ENCODE results near the gene RASSF5.
A peak's percentile ranks its signal among the peaks of the same experiment; 100 is the strongest.
"Not testable (repeated sequence)": the region's sequence is repeated elsewhere in the genome, so short reads cannot be mapped to it uniquely, and the experiment has no call there.

RASSF5 gene

DNA sequence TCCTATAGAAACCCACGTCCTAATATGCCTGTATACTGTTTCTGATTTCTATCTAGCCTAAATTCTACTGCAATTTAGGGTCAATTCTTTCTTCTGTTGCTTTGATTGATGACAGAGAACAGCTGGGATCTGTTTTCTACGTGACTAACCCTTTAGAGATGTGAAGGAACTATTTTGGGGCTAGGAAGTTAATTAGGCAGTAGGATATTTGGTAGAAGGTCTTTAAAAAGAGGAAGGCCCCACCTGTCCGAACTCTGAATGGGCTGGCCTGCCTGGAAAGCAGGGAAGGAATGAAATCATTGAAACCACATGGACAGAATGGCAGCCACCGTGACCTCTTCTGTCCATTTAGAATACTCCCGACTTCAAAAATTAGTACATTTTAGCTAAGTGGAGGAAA is 83.9 kb downstream of the RASSF5 start:
- DNase-seq: no peak

DNA sequence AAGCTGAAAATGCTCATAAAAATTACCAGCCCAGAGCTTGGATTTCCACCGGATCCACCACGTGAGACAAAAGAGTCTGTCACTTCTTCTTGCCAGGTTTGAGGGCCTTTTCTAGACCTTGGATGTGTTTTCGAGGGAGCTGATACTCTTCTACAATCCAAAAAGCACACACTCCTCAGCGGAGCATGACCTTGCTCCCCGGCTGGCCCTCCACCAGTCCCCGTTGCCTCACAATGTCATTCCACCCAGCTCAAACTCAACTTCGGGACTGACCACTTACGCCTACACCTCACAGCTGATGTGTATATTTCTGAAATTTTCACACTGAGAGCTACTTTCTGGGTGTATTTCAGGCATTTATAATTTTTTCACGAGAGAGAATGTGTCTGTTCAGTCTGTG is 84.4 kb downstream of the RASSF5 start:
- no peak for DNase-seq

DNA sequence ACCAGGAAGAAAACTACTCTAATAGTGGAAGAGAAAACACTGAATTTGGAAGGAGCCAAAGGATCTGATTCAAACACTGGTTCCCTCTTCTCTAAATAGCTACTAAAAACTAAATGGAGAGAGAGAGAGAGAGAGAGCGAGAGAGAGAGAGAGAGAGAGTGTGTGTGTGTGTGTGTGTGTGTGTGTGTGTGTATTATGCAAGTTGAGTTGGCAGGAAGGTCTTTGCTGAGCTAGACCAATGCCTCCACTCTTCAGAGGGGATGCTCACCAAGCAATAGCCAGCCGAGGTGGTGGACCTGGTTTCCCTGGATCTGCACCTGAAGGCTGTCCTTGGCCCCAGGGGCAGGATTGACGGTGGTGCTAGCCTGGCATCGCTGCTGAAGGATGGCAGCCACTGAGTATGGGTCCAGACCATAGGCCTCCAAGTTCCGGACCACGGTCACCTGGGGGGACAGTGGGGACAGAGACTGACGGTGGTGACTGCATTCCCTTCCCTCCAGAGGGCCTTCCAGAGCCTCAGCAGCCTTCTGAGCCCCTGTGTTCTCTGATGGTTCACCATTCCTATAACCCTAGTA is 86.1 kb downstream of the RASSF5 start:
- DNase-seq: no peak

DNA sequence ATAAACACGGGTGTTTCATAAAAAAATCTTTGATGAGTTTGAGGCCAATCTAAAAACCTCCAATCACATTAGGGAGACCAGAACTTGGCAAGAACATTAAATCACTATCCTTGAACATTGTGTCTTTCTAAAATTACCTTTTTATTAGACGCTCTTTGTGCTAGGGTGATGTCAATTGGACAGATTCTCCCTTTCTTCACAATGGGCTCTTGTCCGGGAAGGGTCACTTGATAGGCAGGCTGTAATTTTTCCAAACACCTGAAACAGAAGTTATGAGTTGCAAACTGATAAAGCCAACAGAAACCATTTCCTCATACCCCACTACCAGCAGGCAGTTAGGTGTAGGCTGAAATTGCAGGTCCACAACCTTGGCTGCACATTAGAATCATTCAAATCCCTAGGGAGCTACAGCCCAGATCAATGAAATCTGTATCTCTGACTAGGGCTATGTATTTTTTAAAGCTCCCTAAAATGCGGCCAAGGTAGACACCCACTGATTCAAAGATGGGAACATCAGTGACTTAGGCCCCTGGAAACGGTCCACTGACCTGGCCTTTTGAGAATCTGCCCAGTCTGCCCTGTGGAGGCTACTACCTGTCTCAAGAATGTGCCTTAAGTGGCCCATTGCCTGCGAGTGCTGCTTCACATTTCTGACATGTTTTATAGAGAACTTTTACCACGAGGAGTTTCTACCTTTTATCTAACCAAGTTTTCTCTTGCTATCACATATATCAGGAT is 88.4 kb downstream of the RASSF5 start:
- DNase-seq: no peak

DNA sequence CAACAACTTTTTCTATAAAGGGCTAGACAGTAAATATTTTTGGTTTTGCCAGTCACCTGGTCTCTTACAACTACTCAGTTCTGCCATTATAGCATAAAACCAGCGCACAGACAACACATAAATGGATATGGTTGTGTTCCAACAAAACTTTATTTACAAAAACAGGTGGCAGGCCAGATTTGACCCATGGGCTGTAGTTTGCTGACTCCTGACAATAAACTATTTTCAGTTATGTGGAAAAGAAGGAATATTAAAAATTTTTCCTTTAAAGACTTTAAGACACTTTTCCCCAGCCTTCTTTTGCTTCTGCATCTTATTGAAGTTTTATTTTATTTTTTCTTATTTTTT is 89.0 kb downstream of the RASSF5 start:
- no peak for DNase-seq

DNA sequence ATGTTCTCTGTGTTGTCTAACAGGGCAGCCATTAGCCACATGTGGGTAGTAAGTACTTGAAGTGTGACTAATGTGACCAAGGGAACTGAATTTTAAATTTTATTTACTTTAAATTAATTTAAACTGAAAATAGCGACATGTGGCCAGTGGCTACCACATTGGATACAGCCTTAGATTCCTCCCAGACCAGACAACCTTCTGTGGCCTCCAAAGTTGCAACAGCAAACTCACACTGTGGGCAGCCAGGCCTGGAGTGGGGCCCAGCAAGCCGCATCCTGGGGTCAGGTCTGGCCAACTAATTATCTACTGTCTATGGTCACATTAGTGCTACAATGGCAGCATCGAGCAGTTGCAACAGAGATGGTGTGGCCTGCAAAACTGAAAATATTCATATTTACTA is 93.2 kb downstream of the RASSF5 start:
- no peak for DNase-seq

DNA sequence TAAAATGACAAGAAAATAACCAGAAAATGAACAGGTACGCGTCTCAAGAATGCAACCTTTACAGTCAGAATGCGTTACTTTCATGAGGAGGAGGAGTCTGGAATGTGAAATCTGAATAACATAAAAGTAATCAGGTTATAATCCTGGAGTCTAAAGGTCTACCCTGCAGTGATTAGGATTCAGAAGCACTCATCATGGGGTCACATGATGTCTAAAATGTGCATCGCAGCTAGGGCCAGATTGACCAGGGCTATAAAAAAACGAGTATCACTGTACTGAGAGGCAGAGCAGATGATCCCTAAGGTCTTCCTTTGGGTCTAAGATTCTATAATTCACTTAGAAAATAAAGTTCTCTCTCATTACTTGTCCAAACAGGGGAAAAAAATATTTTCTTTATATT is 97.5 kb downstream of the RASSF5 start:
- DNase-seq: no peak

DNA sequence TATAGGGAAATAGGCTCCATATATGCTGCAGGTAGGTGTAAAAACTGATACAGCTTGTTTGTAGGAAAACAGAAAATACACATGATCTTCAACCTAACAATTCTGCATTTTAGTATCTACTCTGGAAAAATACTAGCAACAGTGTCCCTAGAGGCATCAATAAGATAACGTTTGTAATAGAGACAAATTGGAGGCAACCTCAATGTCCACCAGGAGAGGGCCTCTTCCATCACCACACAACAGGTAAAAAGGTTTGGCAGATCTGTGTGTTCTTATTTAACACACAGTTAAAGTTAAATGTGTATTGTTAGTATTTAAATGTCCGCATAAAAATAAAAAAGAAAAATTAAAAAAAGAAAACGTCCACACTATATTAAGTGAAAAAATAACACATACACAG is 99.5 kb downstream of the RASSF5 start:
- DNase-seq: no peak

DNA sequence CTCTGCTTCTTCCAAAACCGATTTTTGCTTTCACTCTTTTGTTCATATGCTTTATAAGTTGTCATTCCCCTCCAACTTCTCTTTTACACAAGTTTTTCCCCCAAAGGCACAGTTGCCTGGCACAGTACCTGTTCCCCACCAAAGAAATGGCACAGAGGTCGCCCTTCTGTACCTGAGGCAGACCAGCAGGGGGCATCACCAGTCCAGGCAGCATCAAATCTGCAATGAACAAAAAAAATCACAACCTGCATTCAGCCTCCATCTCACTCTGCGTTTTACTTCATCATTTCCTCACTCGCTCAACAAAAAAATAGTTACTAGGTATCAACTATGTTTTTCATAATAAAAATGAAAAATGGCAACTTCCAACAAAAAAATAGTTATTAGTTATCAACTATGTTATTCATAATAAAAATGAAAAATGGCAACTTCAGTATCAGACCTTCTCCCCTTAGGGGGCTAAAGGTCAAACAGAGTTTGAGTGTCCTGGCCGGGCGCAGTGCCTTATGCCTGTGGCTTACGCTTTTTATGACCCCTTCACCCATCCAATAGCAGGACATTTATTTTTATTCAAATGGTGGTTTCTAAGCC is 100.9 kb downstream of the RASSF5 start:
- no peak for DNase-seq

DNA sequence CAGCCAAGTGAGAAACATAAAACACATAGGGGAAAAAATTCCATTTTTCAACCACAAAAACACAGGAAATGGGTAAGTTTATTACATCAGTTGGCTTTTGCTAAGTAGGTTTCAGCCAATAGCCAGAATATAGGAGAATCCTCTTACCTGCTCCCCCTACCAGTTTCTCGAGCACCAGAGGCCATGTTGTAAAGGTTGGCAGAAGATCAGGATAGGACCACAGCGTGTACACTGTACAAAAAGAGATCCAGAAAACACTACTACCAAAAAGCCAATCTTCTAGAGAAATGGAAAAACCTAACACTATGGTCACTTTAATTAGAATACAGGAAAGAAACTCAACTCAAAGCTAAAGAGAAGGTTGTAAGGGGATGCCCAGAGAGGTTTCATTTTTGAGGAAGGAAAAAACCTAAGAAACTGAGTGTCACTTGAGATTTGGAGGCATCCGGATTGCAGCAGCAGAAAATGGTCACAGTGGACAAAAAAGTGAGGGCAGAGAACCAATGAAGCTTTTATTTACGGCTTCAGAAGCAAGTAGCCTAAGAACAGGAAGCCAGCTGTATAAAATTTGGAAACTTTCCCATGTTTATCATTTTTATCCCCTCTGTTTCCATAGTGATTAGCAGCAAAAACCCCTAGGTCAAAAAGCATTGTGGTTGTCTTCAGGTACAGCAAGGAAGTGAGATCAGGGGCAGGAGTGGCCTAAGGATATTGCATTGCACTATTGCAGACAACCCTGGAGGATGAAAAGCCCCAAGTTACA is 102.1 kb downstream of the RASSF5 start:
- no peak for DNase-seq

DNA sequence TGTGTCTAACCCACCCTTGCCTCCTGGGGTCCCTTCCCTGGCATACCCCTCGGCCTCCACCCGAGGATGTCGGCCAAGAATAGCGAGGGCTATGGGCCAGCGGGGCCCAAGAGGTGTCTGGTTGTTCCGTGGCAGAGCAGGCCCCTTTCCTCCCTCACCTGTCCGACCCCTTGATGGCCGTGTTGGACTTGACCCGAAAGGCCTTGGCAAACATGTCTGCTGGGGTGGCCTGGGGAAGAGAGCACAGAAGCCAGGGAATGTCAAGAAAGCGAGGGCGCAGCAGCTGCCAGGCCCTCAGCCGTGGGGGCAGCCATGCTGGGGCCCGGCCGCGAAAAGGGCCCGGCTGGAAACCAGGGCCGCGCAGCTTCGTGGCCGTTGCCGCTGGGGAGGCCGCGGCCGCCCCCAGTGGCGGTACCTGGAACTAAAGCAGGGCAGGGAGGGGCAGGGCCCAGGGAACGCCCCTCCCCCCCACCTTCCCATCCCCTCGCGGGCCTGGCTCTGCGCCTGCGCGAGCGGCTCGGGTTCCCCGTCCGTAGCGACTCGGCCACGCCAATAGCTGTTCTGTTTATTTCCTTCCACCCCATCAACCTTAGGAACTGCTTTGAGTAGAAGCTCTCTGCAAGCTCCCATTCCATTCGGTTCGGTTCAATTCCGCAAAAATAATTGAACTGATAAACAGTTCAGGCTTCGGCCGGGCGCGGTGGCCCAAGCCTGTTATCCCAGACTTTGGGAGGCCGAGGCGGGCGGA is 105.0 kb downstream of the RASSF5 start, which contains the start of gene EIF2D:
EIF2D (minus strand) TSS at position 337 of the 748 bp plus-strand sequence; CDS start at position 214, 123 bp downstream.
- DNase-seq: peak; percentile 98

DNA sequence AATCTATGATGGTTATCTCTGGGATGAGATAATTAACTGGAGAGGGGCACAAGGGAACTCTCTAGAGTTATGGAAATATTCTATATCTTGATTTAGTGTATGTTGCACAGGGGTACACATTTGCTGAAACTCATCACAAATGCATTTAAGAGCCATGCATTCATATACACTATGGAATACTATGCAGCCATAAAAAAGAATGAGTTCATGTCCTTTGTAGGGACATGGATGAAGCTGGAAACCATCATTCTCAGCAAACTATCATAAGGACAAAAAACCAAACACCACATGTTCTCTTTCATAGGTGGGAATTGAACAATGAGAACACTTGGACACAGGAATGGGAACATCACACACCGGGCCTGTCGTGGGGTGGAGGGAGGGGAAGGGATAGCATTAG is 119.1 kb downstream of the RASSF5 start:
- not testable (repeated sequence) for DNase-seq

DNA sequence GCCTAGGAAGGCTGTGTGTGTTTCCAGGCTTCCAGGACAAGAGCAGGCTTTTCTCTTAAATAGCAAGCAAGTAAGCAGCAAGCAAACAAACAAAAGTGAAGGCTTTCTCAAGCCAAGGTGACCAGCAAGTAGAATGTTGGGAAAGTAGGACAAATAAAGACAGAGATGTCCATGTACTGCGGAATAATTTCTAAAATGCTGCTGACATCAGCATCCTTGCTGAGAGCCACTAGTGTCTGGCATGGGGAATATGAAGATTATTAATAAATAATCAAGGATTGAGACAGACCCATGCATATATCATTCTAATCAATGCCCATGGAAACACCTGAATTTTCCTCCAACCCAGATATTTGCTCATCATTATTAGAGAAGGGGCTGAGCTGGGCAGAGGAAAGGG is 121.6 kb downstream of the RASSF5 start:
- DNase-seq: no peak

DNA sequence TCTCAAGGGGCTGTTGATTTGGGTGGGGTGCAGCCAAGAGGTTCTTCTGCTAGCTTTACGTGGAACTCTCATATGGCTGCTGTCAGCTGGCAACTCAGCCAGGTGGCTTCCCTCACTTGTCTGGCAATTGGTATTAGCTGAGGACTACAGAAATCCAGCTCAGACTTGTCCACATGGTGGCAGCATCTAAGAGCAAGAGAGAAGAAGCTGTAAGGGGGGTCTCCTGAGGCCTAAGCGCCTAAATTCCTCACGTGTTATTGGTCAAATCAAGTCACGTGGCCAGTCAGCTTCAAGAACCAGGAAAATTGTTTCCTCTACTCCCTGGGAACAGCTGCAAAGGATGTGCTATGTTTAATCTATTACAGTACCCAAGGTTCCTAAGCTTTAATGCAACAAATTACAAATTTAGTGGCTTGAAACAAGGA is 123.8 kb downstream of the RASSF5 start:
- DNase-seq: peak; percentile 62

DNA sequence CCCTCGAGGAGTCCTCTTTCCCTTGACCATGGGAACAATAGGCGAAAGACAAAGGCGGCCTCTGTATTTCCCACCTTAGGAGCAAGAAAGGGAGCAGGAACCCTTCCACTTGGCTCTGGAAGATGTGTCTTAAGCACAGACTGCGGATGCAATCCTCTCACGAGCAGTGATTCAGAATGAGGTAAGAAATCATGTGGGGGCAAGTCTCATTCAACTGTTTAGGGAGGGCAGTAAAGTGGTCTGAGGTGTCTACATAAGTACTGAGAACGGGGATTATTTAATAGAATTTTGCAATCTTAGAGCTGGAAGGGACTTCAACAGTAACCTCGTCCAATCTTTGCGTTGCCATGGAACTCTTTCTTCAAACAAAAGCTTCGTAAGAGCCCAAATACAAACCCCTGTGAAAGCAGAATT is 126.4 kb downstream of the RASSF5 start:
- DNase-seq: no peak

DNA sequence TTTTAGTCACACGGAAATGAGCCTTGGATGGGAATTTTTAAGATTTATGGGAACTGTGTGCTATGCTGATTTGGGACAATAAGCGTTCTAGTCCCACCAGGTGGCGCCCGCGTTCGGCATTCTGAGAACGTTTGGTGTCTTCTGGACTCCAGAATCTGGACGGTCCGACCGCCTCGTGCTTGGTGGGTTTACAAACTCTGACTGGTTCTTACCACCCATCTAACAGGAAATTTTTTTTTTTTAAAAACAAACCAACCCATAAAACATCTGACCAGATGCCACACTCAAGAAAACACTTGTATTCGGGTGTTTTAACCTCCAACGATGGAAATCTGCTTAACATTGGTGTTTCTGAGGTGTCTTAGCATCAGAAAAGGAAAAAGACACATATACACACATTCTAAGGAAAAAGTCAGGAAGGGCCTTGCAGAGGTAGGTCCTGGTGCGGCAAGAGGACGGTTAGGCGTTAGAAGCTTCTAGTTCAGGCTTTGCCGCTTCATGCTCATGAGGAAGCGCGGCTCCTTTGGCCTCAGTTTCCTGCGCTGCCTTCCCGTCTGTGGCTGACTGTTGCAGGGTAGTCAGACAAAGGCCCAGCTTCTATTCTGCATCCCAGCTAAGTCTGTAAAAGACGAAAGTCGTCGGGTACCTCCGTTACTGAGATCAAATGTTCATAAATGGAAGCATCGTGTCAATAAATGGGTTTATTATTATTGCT is 127.2 kb downstream of the RASSF5 start:
- DNase-seq: peak; percentile 90

DNA sequence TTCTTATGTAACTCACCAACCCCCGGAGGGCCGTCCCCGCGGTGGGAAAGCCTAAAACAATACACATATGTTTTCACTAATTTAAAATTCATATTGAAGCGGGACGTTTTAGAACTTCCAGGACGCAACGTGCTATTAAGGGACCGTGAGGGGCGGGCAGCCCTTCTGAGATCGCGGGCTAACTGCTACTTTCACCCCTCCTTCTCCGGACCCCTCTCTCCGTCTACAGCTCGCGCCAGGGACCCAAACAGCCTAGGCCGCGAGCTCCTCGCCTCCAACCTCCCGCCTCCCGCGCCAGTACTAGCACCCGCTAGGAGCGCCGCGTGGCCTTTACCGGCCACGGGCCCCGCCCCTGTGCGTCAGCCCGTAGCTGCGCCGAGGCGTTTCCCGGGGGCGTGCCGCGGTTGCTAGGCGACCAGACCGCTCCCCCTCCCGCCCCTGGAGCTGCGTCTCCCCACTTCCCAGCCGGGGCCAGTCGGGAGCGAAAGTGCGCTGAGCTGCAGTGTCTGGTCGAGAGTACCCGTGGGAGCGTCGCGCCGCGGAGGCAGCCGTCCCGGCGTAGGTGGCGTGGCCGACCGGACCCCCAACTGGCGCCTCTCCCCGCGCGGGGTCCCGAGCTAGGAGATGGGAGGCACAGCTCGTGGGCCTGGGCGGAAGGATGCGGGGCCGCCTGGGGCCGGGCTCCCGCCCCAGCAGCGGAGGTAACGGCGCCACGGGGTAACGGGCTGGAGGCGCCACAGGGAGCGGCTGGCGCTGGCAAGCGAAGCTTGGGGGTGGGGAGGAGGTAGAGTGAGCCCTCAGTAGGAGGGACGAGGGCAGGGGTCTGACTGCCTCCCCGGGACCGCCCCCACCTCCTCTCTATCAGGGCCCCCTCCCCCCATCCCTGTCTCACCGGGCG is 128.0 kb downstream of the RASSF5 start, which contains the start of gene DYRK3:
DYRK3 (plus strand) TSS at position 457 of the 898 bp plus-strand sequence; CDS start at position 625, 168 bp downstream.
- DNase-seq: peak; percentile 94

DNA sequence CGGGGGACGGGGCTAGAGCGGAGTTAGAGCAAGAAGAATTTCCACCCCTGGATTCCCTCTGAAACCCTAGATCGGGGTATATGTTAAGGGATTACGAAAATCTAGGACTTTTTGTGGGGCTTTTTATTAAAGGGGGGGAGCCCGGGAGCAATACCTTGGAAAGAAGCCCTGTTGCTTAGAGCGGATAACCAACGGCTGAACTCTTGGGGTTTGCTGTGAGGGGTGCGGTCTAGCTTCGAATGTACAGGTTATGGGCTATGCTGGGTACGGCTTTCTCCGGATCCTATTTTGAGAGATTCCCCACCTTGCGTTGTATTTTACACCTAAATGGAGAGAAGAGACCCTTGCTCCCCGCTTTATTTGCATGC is 128.6 kb downstream of the RASSF5 start:
- DNase-seq: no peak

DNA sequence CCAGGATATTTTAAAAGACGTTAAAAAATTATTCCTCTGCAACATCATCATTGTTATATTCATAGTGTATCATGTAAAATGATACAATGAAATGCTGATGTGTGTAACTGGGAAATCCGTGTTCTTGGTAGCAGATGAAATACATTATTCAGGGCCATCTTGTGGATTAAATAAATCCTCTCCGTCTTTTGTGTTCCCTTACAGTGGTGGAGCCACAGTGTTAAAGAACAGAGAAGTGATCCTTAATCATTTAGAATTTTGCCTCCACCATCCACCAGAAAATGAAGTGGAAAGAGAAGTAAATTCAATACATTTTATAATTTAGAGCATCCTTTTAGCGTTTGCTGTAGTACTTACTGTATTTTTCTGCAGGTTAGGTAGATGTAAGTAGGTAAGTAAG is 129.3 kb downstream of the RASSF5 start:
- DNase-seq: no peak

DNA sequence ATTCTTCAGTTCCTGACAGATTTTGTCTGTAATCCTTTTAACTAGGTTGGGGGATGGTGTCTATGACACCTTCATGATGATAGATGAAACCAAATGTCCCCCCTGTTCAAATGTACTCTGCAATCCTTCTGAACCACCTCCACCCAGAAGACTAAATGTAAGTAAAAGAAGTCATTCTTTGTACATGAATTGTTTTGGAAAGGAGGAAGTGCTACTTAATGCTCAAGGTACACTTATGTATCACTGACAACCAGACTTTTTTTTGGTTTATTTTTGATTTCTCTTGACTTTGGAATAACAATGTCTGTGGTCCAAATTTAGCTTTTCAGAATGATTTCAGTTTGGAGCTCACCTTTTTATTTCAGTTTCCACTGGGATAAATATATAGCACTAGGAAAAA is 130.3 kb downstream of the RASSF5 start:
- DNase-seq: no peak
